ENCODE measurements around the gene SLC2A9.

The SLC2A9 gene

GRCh38 chr4:9877123-9877522 is 144.2 kb downstream of the SLC2A9 start:
- Histone ChIP-seq H4K20me1 (peaks cover 0 to 3% (median 0%) of the 10 kb centered on the region in 11 experiments; a peak in 1 of 22 replicates), H3K9ac (no peak overlapping the region), H3K4me2 (no peak overlapping the region), H3K36me3 (peaks cover 0 to 30% (median 0%) of the 10 kb centered on the region in 11 experiments; a peak in 7 of 22 replicates), H3K9me3 (replicated peaks in 1 of 11) (peaks cover 0 to 4% (median 0%) of the 10 kb centered on the region in 11 experiments; a peak in 1 of 22 replicates), H3K27me3 (no peaks in the 10 kb centered on the region), H3K27ac (no peak overlapping the region), H3K4me3 (no peak overlapping the region), H3K4me1 (peaks cover 10 to 26% (median 15%) of the 10 kb centered on the region in 10 experiments)
- TF ChIP-seq Cebpa-rat (IDR thresholded peaks at IDR 0.05), result no peak

GRCh38 chr4:9875516-9875915 is 145.8 kb downstream of the SLC2A9 start:
- Histone ChIP-seq H3K36me3 (peaks cover 0 to 30% (median 0%) of the 10 kb centered on the region in 11 experiments; a peak in 5 of 22 replicates), H3K4me3 (no peak overlapping the region), H3K4me1 (peaks cover 10 to 26% (median 15%) of the 10 kb centered on the region in 10 experiments), H3K27me3 (no peaks in the 10 kb centered on the region), H3K9me3 (replicated peaks in 1 of 11) (peaks cover 0 to 6% (median 0%) of the 10 kb centered on the region in 11 experiments; a peak in 2 of 22 replicates), H3K27ac (peak overlapping the region in 7 of 11 experiments; percentile 1 to 68 (median 42); a peak in 10 of 22 replicates), H3K9ac (no peak overlapping the region), H3K4me2 (peak overlapping the region; percentile 37 to 71 (median 53); a peak in 21 of 22 replicates), H4K20me1 (peaks cover 0 to 3% (median 0%) of the 10 kb centered on the region in 11 experiments; a peak in 1 of 22 replicates)
- TF ChIP-seq Cebpa-rat (IDR thresholded peaks at IDR 0.05), result no peak

GRCh38 chr4:9874385-9874784 is 146.9 kb downstream of the SLC2A9 start:
- Histone ChIP-seq H3K27ac (no peak overlapping the region), H4K20me1 (peaks cover 0 to 3% (median 0%) of the 10 kb centered on the region in 11 experiments; a peak in 1 of 22 replicates), H3K27me3 (no peaks in the 10 kb centered on the region), H3K9ac (no peak overlapping the region), H3K4me1 (peaks cover 10 to 26% (median 15%) of the 10 kb centered on the region in 10 experiments), H3K36me3 (peaks cover 0 to 19% (median 0%) of the 10 kb centered on the region in 11 experiments; a peak in 3 of 22 replicates), H3K4me3 (no peak overlapping the region), H3K9me3 (replicated peaks in 1 of 11) (peaks cover 0 to 13% (median 0%) of the 10 kb centered on the region in 11 experiments; a peak in 2 of 22 replicates), H3K4me2 (no peak overlapping the region)
- no peak for TF ChIP-seq Cebpa-rat (IDR thresholded peaks at IDR 0.05)

- no peaks in the 10 kb centered on the region for H3K27me3 ChIP-seq
- H3K9me3 ChIP-seq (replicated peaks in 1 of 11), result peaks cover 0 to 13% (median 0%) of the 10 kb centered on the region in 11 experiments; a peak in 2 of 22 replicates
- no peak for TF ChIP-seq Cebpa-rat (IDR thresholded peaks at IDR 0.05)
- no peak overlapping the region for H3K9ac ChIP-seq
- no peak overlapping the region for H3K27ac ChIP-seq
- peaks cover 0 to 2% (median 1%) of the 10 kb centered on the region in 10 experiments; a peak in 14 of 20 replicates for H3K4me1 ChIP-seq
- H3K4me2 ChIP-seq, result no peak overlapping the region
- H4K20me1 ChIP-seq, result 0 out of 22 replicates have a peak, but pooled peaks cover 0 to 7% (median 0%) of the 10 kb centered on the region in 11 experiments
- peaks cover 0 to 17% (median 0%) of the 10 kb centered on the region in 11 experiments; a peak in 3 of 22 replicates for H3K36me3 ChIP-seq
- no peak overlapping the region for H3K4me3 ChIP-seq
These were observed 151.0 kb downstream of the SLC2A9 start for GRCh38 chr4:9870165-9870790.

- TF ChIP-seq Cebpa-rat (IDR thresholded peaks at IDR 0.05), result no peak
- H3K4me3 ChIP-seq, result no peak overlapping the region
These were observed 153.4 kb downstream of the SLC2A9 start for GRCh38 chr4:9867751-9868425.

GRCh38 chr4:9866931-9867330 is 154.4 kb downstream of the SLC2A9 start:
- H3K27ac ChIP-seq, result no peak overlapping the region
- peaks cover 0 to 9% (median 0%) of the 10 kb centered on the region in 11 experiments; a peak in 1 of 22 replicates for H3K9me3 ChIP-seq (replicated peaks in 1 of 11)
- H3K4me2 ChIP-seq, result no peak overlapping the region
- H3K4me1 ChIP-seq, result no peaks in the 10 kb centered on the region
- H4K20me1 ChIP-seq, result 0 out of 22 replicates have a peak, but pooled peaks cover 0 to 11% (median 0%) of the 10 kb centered on the region in 11 experiments
- H3K36me3 ChIP-seq, result peaks cover 0 to 15% (median 0%) of the 10 kb centered on the region in 11 experiments; a peak in 4 of 22 replicates
- H3K27me3 ChIP-seq, result no peaks in the 10 kb centered on the region
- no peak for TF ChIP-seq Cebpa-rat (IDR thresholded peaks at IDR 0.05)
- no peak overlapping the region for H3K9ac ChIP-seq
- H3K4me3 ChIP-seq, result no peak overlapping the region

More at GRCh38 chr4:9867751-9868425, 153.4 kb downstream of the SLC2A9 start:
- peaks cover 0 to 14% (median 0%) of the 10 kb centered on the region in 11 experiments; a peak in 3 of 22 replicates for H3K36me3 ChIP-seq
- no peak overlapping the region for H3K4me2 ChIP-seq
- H3K27me3 ChIP-seq, result no peaks in the 10 kb centered on the region
- peaks cover 0 to 9% (median 0%) of the 10 kb centered on the region in 11 experiments; a peak in 1 of 22 replicates for H3K9me3 ChIP-seq (replicated peaks in 1 of 11)
- 0 out of 22 replicates have a peak, but pooled peaks cover 0 to 7% (median 0%) of the 10 kb centered on the region in 11 experiments for H4K20me1 ChIP-seq
- H3K27ac ChIP-seq, result no peak overlapping the region
- H3K4me1 ChIP-seq, result no peaks in the 10 kb centered on the region
- H3K9ac ChIP-seq, result no peak overlapping the region

- H4K20me1 ChIP-seq, result 0 out of 22 replicates have a peak, but pooled peaks cover 0 to 4% (median 0%) of the 10 kb centered on the region in 11 experiments
- TF ChIP-seq Cebpa-rat (IDR thresholded peaks at IDR 0.05), result no peak
- no peak overlapping the region for H3K27ac ChIP-seq
- H3K4me2 ChIP-seq, result no peak overlapping the region
- H3K4me3 ChIP-seq, result no peak overlapping the region
- no peaks in the 10 kb centered on the region for H3K27me3 ChIP-seq
- peaks cover 0 to 20% (median 2%) of the 10 kb centered on the region in 11 experiments; a peak in 10 of 22 replicates for H3K9me3 ChIP-seq (replicated peaks in 1 of 11)
- H3K36me3 ChIP-seq, result peaks cover 0 to 30% (median 0%) of the 10 kb centered on the region in 11 experiments; a peak in 7 of 22 replicates
- peaks cover 0 to 22% (median 13%) of the 10 kb centered on the region in 10 experiments; a peak in 14 of 20 replicates for H3K4me1 ChIP-seq
- H3K9ac ChIP-seq, result no peak overlapping the region
These were observed 159.7 kb downstream of the SLC2A9 start for GRCh38 chr4:9861561-9861960.

- peaks cover 0 to 22% (median 13%) of the 10 kb centered on the region in 10 experiments; a peak in 15 of 20 replicates for H3K4me1 ChIP-seq
- H3K4me3 ChIP-seq, result no peak overlapping the region
- H3K27me3 ChIP-seq, result no peaks in the 10 kb centered on the region
- H3K4me2 ChIP-seq, result peak overlapping the region in 2 of 11 experiments; percentile 4 to 15; a peak in 1 of 22 replicates
- H3K36me3 ChIP-seq, result peaks cover 0 to 36% (median 0%) of the 10 kb centered on the region in 11 experiments; a peak in 8 of 22 replicates
- H3K9me3 ChIP-seq (replicated peaks in 1 of 11), result peaks cover 16 to 36% (median 19%) of the 10 kb centered on the region in 11 experiments; a peak in 20 of 22 replicates
- no peak for TF ChIP-seq Cebpa-rat (IDR thresholded peaks at IDR 0.05)
- no peak overlapping the region for H3K9ac ChIP-seq
- 0 out of 22 replicates have a peak, but pooled peaks cover 0 to 4% (median 0%) of the 10 kb centered on the region in 11 experiments for H4K20me1 ChIP-seq
- no peak overlapping the region for H3K27ac ChIP-seq
These were observed 161.5 kb downstream of the SLC2A9 start for GRCh38 chr4:9859810-9860209.

Measured in BLaER1 treated with 17β-estradiol and CSF1 and Interleukin-3, amounts not matched to agents 10 nM and 100 nM (cell line).